ENCODE measurements around the gene SEC14L5.

SEC14L5 gene

GRCh38 chr16:4982056-4982867 is 24.1 kb downstream of the SEC14L5 start:
- H2AFZ ChIP-seq (ENCODE audit: low read depth, low read length): no peak overlapping the region
- H3K9me3 ChIP-seq (ENCODE audit: insufficient read depth, low read length): peaks cover 3% of the 10 kb centered on the region; the same call in 1 of the 2 replicates

GRCh38 chr16:4984174-4984990 is 26.3 kb downstream of the SEC14L5 start:
- Histone ChIP-seq H3K36me3 (replicated peaks; ENCODE audit: low read depth, low read length) (no peaks in the 10 kb centered on the region), H3K79me2 (ENCODE audit: low read length) (no peaks in the 10 kb centered on the region), H3K4me1 (ENCODE audit: low read length) (peaks cover 12% of the 10 kb centered on the region), H3K9ac (ENCODE audit: low read length) (no peak overlapping the region), H3K4me2 (ENCODE audit: low read length) (no peak overlapping the region), H3K27ac (ENCODE audit: low read length) (no peak overlapping the region), H3K27me3 (ENCODE audit: low read depth, low read length) (peaks cover under 1% of the 10 kb centered on the region), H3K9me3 (ENCODE audit: insufficient read depth, low read length) (peaks cover 3% of the 10 kb centered on the region; the same call in 1 of the 2 replicates), H4K20me1 (ENCODE audit: insufficient read depth, low read length) (no peaks in the 10 kb centered on the region), H3K4me3 (ENCODE audit: low read length) (no peak overlapping the region), H2AFZ (ENCODE audit: low read depth, low read length) (no peak overlapping the region)
- no peak for TF ChIP-seq CTCF (IDR thresholded peaks at IDR 0.05; ENCODE audit: low read depth, low read length)
- no peak for TF ChIP-seq EZH2phosphoT487 (IDR thresholded peaks at IDR 0.05; ENCODE audit: low read depth)

More at GRCh38 chr16:4982056-4982867, 24.1 kb downstream of the SEC14L5 start:
- Histone ChIP-seq H3K4me3 (ENCODE audit: low read length) (no peak overlapping the region), H3K27ac (ENCODE audit: low read length) (no peak overlapping the region), H3K27me3 (ENCODE audit: low read depth, low read length) (peaks cover 7% of the 10 kb centered on the region), H3K9ac (ENCODE audit: low read length) (no peak overlapping the region), H3K79me2 (ENCODE audit: low read length) (no peaks in the 10 kb centered on the region), H3K4me1 (ENCODE audit: low read length) (peaks cover 12% of the 10 kb centered on the region), H3K36me3 (replicated peaks; ENCODE audit: low read depth, low read length) (no peaks in the 10 kb centered on the region), H3K4me2 (ENCODE audit: low read length) (no peak overlapping the region), H4K20me1 (ENCODE audit: insufficient read depth, low read length) (no peaks in the 10 kb centered on the region)
- no peak for TF ChIP-seq CTCF (IDR thresholded peaks at IDR 0.05; ENCODE audit: low read depth, low read length)
- no peak for TF ChIP-seq EZH2phosphoT487 (IDR thresholded peaks at IDR 0.05; ENCODE audit: low read depth)

GRCh38 chr16:4987250-4987579 is 29.1 kb downstream of the SEC14L5 start:
- no peaks in the 10 kb centered on the region for H3K27me3 ChIP-seq (ENCODE audit: low read depth, low read length)
- H3K4me1 ChIP-seq (ENCODE audit: low read length): peaks cover 12% of the 10 kb centered on the region
- H3K4me2 ChIP-seq (ENCODE audit: low read length): no peak overlapping the region
- no peak overlapping the region for H2AFZ ChIP-seq (ENCODE audit: low read depth, low read length)
- no peaks in the 10 kb centered on the region for H3K79me2 ChIP-seq (ENCODE audit: low read length)
- H3K4me3 ChIP-seq (ENCODE audit: low read length): no peak overlapping the region
- no peaks in the 10 kb centered on the region for H4K20me1 ChIP-seq (ENCODE audit: insufficient read depth, low read length)
- no peaks in the 10 kb centered on the region for H3K36me3 ChIP-seq (replicated peaks; ENCODE audit: low read depth, low read length)
- H3K9ac ChIP-seq (ENCODE audit: low read length): no peak overlapping the region
- H3K27ac ChIP-seq (ENCODE audit: low read length): no peak overlapping the region
- TF ChIP-seq EZH2phosphoT487 (IDR thresholded peaks at IDR 0.05; ENCODE audit: low read depth) (no peak), CTCF (IDR thresholded peaks at IDR 0.05; ENCODE audit: low read depth, low read length) (no peak)
- H3K9me3 ChIP-seq (ENCODE audit: insufficient read depth, low read length): peaks cover 3% of the 10 kb centered on the region; the same call in 1 of the 2 replicates

Data from OCI-LY3 (cell line).